Mesothelial cell of epicardium (in vitro differentiated cells): Measurements from ENCODE around the gene ARSK. TPM values are rescaled to one million over a fixed set of nuclear protein-coding genes. Genes with fewer than 3 reads are reported as not detected.

Experiments
- DNase-seq, 2 experiments: peaks; one replicate each; pipeline ENCODE4 v3.0.0; 2021; ENCODE audit warnings: low spot score in 2 of 2; ENCODE audit not compliant: unreplicated experiment in 2 of 2
- H3K27ac Mint-ChIP-seq: 2 replicates; pipeline ENCODE4 v1.8.0; 2021; ENCODE audit warnings: mixed read lengths
- H3K27me3 Mint-ChIP-seq: 2 replicates; pipeline ENCODE4 v1.8.0; 2021; ENCODE audit warnings: low read depth, mixed read lengths
- H3K36me3 Mint-ChIP-seq: 2 replicates; pipeline ENCODE4 v1.8.0; 2021; ENCODE audit warnings: mixed read lengths
- H3K4me1 Mint-ChIP-seq: 2 replicates; pipeline ENCODE4 v1.8.0; 2021; ENCODE audit warnings: mixed read lengths
- H3K4me3 Mint-ChIP-seq: 2 replicates; pipeline ENCODE4 v1.8.0; 2021; ENCODE audit warnings: mild to moderate bottlenecking, moderate library complexity, mixed read lengths
- H3K9me3 Mint-ChIP-seq: 2 replicates; pipeline ENCODE4 v1.8.0; 2021; ENCODE audit warnings: mixed read lengths
- CTCF ChIP-seq: fragments of 200-600 bp; sonication (generic); IDR thresholded peaks from one replicate; pipeline ENCODE4 v1.5.0; 2021; ENCODE audit warnings: antibody characterized with exemption; ENCODE audit not compliant: unreplicated experiment
- total RNA-seq: library from RNA; stranded (reverse); gene quantifications from 3 replicates; pipeline ENCODE4 v1.2.1, GENCODE V29; 2021

ARSK gene
- total RNA-seq, 1 donor from 2014 or later, result 10.4 TPM

- Mint-ChIP-seq H3K9me3 (peaks cover 3% of the 10 kb centered on the region), H3K36me3 (peaks cover 3% of the 10 kb centered on the region), H3K27ac (no peak overlapping the region), H3K4me3 (no peak overlapping the region), H3K4me1 (peaks cover 6% of the 10 kb centered on the region), H3K27me3 (no peaks in the 10 kb centered on the region)
- no peak for TF ChIP-seq CTCF
- no peak for DNase-seq
These were observed 50.9 kb downstream of the ARSK start for GRCh38 chr5:95605786-95606185.

GRCh38 chr5:95606419-95606818 is 51.5 kb downstream of the ARSK start:
- no peak for TF ChIP-seq CTCF

GRCh38 chr5:95609711-95610110 is 54.8 kb downstream of the ARSK start:
- Mint-ChIP-seq H3K4me1 (no peaks in the 10 kb centered on the region), H3K27me3 (no peaks in the 10 kb centered on the region), H3K4me3 (no peak overlapping the region), H3K36me3 (peaks cover 6% of the 10 kb centered on the region), H3K27ac (no peak overlapping the region), H3K9me3 (peaks cover 21% of the 10 kb centered on the region)
- TF ChIP-seq CTCF, result no peak
- DNase-seq, result no peak

More at GRCh38 chr5:95606419-95606818, 51.5 kb downstream of the ARSK start:
- no peak for DNase-seq
- no peaks in the 10 kb centered on the region for H3K27me3 Mint-ChIP-seq
- H3K27ac Mint-ChIP-seq, result no peak overlapping the region
- H3K4me3 Mint-ChIP-seq, result no peak overlapping the region
- H3K9me3 Mint-ChIP-seq, result peaks cover 3% of the 10 kb centered on the region
- peaks cover 6% of the 10 kb centered on the region for H3K4me1 Mint-ChIP-seq
- H3K36me3 Mint-ChIP-seq, result peaks cover 1% of the 10 kb centered on the region

- Mint-ChIP-seq H3K36me3 (peaks cover 6% of the 10 kb centered on the region), H3K4me3 (no peak overlapping the region), H3K9me3 (peaks cover 21% of the 10 kb centered on the region), H3K27me3 (no peaks in the 10 kb centered on the region), H3K27ac (no peak overlapping the region), H3K4me1 (no peaks in the 10 kb centered on the region)
- DNase-seq, result no peak
- TF ChIP-seq CTCF, result no peak
These were observed 55.6 kb downstream of the ARSK start for GRCh38 chr5:95610546-95610945.

- no peak for TF ChIP-seq CTCF
- H3K4me1 Mint-ChIP-seq, result no peaks in the 10 kb centered on the region
- H3K27ac Mint-ChIP-seq, result no peak overlapping the region
- H3K36me3 Mint-ChIP-seq, result peaks cover 6% of the 10 kb centered on the region
- no peak for DNase-seq
- H3K4me3 Mint-ChIP-seq, result no peak overlapping the region
- H3K27me3 Mint-ChIP-seq, result no peaks in the 10 kb centered on the region
- H3K9me3 Mint-ChIP-seq, result peaks cover 21% of the 10 kb centered on the region
These were observed 56.5 kb downstream of the ARSK start for GRCh38 chr5:95611396-95611795.

GRCh38 chr5:95613514-95613913 is 58.6 kb downstream of the ARSK start:
- DNase-seq, result no peak
- H3K4me3 Mint-ChIP-seq, result no peak overlapping the region
- H3K4me1 Mint-ChIP-seq, result peaks cover 2% of the 10 kb centered on the region
- no peak for TF ChIP-seq CTCF
- peaks cover 21% of the 10 kb centered on the region for H3K9me3 Mint-ChIP-seq
- H3K36me3 Mint-ChIP-seq, result peaks cover 6% of the 10 kb centered on the region
- peaks cover 3% of the 10 kb centered on the region for H3K27me3 Mint-ChIP-seq
- H3K27ac Mint-ChIP-seq, result no peak overlapping the region
